Activated effector memory CD4-positive, alpha-beta T cell treated with Interleukin-2 at 50 U/mL for 16 hours (primary cell): ENCODE results near the gene TSHZ2.
"Not testable (repeated sequence)": the region's sequence is repeated elsewhere in the genome, so short reads cannot be mapped to it uniquely, and the experiment has no call there.

Source experiments
- DNase-seq: peaks from one replicate; pipeline ENCODE4 v3.0.0-alpha.2; 2020

The TSHZ2 gene

DNA sequence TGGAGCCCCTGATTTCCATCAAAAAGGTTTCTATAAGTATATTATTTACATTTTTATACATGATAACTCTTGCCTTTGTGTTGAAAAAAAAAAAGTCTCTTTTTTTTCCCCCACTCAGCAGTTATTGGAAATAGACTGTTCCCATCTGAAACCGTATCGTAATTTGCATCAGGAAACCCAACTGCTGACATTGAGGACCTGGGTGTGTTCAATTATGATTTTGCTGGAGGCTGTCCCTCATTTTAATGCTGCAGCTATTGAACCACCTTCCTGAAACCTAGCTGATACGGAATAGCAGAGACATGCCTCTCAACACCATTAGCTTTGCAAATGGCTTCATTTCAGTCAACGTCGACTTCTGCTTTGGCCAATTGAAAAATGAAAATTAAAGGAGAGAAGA is 522.6 kb downstream of the TSHZ2 start:
- DNase-seq = no peak

DNA sequence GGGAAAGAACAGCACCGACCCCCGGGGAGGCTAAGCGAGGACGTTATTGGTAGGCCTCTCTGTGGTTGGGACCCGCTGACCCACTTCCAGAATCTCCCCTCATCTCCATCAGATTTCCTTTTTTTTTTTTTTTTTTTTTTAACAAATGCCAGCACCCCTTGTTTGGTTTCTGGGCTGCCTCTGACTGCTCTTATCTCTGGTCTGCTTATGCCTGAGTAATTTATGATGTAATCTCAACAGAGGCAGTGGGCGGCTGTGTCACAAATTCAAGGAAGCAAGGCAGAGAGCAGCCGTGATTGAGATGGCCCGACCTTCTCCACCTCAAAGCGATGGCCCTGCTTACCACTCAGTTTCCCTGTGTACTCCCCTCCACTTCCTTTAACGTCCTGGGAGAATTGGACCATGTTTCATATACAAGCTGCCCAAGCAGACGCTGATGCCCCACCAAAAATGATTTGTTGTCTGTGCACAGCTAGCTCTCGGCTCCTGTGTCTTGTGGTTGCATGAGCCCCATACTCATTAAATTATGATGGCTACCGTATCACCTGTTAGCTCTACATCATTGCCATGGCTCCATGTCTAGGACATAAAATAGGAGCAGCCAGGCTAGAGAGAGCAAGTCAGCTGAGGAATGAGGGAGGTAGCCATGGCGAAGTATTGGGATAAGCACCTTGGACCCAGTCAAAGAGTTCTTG is 523.4 kb downstream of the TSHZ2 start:
- DNase-seq = no peak

DNA sequence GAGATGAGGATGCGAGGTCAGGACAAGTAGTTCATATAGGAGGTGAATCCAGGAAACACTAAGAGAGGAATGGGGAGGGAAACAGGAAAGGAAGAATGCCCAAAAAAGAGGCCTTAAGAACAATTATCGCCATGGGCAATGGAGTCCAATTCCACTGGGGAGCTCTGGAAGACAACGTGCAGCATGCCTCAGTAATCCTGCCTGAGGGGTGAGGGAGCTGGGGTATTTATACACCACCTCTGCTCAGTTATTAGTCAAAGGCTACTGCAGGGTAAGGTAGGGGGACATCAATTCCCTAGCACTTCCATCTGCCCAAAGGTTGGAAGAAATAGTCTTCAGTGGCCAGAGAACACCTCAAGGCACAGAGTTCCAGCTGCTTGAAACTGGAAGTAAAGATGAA is 525.1 kb downstream of the TSHZ2 start:
- DNase-seq = no peak

DNA sequence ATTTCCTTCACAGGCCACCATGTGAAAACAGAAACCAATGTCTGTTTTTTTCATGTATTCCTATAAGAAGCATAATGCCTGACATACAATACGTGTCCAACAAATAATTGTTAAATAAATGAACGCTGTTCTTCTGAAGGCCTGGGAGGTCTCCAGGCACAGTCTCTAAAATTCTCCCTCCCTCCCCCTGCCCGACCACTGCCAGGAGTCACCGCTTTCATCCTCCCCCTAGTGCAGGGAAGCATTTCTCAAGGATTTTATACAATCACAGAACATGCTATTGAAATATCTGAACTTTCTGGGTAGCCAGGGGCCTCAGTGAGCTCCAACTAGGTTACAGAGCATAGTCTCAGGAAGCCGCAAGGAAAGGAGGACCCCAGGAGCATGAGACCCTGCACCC is 526.2 kb downstream of the TSHZ2 start:
- DNase-seq = no peak

DNA sequence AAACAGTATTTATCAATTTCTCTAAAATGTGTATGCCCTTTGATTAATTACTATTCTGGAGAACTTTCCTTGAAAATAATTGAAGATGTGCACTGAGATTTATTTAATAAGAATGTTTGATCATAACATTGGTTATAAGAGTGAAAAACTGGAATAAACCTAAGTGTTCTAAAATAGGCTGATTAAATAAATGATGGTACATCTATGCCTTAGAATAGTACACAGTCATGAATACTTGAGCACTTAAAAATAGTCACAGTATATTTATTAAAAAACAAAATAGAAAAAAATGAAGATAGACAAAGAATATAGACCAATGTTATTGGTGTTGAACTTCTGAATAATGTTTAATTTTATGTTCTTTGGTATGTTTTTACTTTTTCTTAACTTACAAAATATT is 528.5 kb downstream of the TSHZ2 start:
- DNase-seq = no peak

DNA sequence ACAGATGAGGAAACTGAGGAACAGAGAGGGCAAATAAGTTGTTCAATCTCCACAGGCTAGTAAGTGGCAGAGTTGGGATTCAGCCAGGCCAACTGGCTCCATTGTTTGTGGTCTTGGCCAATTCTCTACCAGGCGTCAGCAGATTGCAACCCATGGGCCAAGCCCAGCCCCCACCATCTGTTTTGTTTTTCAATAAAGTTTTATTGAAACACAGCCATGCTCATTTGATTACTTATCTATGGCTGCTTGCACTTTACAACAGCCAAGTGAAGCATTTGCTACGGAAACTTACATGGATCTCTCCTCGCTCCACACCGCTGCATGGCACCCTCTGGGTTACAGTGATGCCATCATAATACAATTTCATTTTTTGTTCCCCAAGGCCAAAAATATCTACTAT is 530.7 kb downstream of the TSHZ2 start:
- DNase-seq = no peak

DNA sequence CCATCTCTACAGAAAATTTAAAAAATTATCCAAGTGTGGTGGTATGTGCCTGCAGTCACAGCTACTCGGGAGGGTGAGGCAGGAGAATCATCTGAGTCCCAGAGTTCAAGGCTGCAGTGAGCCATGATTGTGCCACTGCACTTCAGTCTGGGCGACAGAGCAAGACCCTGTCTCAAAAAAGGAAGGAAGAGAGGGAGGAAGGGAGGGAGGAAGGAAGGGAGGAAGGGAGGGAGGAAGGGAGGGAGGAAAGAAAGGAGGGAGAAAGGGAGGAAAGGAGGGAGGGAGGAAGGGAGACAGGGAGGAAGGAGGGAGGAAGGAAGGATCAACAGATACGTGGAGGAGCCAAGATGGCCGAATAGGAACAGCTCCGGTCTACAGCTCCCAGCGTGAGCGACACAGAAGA is 531.4 kb downstream of the TSHZ2 start:
- no peak for DNase-seq

DNA sequence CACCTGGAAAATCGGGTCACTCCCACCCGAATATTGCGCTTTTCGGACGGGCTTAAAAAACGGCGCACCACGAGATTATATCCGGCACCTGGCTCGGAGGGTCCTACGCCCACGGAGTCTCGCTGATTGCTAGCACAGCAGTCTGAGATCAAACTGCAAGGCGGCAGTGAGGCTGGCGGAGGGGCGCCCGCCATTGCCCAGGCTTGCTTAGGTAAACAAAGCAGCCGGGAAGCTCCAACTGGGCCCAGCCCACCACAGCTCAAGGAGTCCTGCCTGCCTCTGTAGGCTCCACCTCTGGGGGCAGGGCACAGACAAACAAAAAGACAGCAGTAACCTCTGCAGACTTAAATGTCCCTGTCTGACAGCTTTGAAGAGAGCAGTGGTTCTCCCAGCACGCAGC is 531.9 kb downstream of the TSHZ2 start:
- not testable (repeated sequence) for DNase-seq

DNA sequence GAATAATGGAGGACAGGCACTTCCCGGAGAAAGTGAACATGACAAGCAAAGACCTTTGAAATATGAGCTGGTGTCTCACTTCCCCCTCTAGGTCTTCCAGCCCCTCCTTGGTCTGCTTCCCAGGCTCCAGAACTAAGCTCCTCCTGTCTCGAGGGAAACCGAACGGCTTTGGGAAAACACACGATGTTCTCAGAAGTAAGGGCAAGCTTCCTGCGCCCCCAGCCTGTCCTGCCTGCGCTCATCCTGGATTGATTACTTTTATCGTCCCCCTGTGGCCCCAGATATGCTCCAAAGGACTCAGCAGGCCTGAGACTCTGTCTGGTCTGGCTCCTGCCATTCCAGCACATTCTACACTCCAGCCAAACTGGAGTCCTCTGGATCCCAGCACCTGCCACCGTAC is 538.1 kb downstream of the TSHZ2 start:
- no peak for DNase-seq

DNA sequence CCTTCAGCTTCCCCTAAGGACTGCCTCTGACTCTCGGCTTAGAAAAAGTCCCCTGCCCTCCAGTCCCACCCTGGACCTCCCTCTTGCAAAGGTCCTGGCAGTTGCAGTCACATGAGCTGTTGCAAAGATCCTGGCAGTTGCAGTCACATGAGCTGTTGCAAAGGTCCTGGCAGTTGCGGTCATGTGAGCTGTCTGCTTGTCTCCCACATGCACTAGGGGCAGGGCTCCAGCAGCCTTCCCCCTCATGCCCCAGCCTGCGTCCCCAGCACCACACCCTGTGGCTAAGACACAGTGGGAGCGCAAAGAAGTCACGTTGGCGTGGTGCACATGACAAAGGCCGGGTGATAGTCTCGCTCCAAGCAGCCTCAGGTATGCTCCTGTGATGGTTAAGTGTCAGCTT is 538.5 kb downstream of the TSHZ2 start:
- no peak for DNase-seq

DNA sequence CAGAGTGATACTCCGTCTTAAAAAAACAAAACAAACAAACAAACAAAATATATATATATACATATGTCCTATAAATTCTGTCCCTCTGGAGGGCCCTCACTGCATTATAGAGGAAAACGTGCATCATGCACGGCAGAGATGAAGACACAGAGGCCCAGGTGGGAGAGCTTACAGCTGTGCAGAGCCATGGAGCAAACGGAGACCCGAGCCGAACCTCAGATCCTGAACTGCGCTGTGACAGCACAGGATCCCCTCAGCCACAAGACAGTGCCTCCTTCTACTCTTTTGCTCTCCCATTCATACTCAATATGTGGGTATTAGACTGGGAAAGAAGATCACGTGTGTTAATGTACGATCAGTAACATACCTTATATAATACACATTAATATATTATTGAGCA is 539.9 kb downstream of the TSHZ2 start:
- no peak for DNase-seq

DNA sequence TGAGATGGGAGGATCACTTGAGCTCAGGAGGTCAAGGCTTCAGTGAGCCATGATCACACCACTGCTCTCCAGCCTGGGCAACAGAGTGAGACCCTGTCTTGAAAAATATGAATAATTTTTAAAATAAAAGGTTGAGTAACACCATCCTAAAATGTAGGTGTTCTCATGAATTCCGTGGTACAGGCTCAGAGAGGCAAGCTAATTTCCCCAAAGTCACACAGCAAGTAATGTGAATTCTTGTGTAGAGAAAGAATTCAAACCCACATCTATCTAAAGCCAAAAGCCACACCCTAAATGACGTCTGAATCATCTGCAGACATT is 541.0 kb downstream of the TSHZ2 start:
- no peak for DNase-seq

DNA sequence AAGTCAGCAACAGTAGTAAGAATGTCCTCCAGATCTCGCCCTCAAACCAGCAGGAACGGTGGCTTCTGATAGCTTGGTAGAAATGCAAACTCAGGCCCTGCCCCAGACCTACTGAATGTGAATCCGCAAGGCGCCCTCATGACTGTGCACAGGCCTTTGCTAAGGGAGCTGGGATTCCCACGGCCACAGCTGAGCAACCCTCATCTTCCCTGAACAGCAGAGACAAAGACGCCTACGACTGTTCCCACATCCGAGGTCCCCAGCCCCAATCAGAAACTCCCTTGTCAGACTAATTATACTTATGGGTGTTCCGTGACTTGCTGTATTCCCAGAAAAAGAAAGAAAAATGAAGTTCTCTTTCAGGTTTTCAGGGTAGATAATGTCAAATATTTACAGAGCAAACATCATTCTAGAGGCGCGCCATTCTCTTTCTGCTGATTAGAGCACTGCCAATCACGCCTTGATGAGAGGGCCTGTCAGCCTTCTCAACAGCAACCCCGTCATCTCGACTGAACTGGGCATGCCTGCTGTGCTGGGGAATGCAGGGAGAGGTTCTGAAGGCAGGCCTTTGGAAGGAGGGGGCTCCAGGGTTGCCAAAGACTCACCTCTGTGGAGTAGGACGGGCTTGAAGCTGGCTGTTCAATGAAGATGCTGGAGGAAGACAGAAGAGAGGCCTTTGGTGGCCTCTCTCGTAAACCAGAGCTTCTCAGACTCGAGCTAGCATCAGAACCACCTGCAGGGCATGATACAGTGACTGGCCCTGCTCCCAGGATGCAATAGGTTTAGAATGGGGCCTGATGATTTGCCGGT is 541.5 kb downstream of the TSHZ2 start:
- no peak for DNase-seq

DNA sequence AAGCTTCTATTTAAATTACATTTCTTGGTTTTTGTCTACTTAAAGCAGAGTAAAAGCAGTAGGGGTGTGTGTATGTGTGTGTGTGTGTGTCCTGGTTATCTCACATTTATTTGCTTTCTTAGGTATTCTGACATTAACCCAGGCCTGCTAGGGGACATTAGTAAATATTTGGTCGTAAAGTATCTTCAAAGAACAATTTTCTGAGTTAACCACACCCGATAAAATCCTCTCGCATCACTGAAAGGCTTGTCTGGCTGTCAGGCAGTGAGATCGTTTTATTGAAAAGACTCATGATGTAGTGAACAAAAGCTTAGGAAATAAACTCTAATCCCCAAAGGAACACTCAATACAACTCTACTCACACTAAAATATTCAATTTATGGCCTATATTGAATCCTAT is 543.6 kb downstream of the TSHZ2 start:
- DNase-seq = no peak

DNA sequence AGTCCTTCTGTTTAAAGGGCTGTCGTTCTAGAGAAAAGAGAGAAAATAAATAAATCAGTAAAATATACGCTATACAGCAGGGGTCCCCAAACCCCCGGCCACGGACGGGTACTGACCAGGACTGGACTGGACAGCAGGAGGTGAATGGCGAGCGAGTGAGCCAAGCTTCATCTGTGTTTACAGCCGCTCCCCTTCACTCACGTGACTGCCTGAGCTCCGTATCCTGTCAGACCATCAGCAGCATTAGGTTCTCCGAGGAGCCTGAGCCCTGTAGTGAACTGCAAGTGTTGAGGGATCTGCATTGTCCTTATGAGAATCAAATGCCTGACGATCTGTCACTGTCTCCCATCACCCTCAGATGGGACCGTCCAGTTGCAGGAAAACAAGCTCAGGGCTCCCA is 545.0 kb downstream of the TSHZ2 start:
- DNase-seq = no peak

DNA sequence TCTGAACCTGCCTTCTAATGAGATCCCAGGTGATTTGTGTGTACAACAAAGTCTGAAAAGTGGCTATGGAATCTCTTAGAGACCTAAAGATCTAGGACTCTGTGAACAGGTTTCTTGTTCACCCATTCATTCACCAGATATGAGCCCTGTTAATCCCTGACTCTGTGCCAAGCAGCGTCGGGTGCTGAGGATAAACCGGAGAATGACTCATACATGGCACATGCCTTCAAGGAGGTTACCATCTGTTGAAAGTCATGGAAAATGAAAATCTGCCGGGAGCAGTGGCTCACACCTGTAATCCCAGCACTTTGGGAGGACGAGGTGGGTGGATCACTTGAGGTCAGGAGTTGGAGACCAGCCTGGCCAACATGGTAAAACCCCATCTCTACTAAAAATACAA is 549.3 kb downstream of the TSHZ2 start:
- not testable (repeated sequence) for DNase-seq

DNA sequence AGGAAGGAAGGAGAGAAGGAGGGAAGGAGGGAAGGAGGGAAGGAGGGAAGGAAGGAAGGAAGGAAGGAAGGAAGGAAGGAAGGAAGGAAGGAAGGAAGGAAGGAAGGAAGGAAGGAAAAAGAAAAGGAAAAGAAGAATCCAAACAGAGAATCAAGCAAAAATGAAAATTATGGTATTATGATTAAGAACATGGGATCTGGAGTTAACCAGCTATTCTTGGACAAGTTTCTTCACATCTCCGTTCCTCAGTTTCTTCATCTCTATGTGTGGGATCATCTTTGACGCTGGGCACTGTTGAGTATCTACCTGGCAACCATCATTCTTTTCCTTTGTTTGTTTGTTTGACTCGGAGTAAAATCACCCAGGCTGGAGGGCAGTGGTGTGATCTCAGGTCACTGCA is 549.9 kb downstream of the TSHZ2 start:
- DNase-seq = no peak

DNA sequence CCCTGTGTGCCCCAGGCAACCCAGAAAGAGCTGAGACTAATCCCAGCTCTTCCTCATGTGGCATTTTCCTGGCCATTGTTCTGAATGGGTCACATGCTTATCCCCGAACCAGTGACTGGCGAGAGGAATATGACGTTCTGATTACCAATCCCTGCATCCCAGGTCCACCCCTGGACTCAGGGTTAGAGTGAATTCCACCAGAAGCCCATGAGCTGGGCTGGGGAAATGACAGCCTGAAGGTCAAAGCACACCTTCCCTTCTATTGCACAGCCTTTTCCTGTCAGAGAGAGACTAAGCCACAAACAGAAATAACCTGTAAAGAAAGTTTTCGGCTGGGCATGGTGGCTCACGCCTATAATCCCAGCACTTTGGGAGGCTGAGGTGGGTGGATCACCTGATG is 550.5 kb downstream of the TSHZ2 start:
- DNase-seq = no peak

DNA sequence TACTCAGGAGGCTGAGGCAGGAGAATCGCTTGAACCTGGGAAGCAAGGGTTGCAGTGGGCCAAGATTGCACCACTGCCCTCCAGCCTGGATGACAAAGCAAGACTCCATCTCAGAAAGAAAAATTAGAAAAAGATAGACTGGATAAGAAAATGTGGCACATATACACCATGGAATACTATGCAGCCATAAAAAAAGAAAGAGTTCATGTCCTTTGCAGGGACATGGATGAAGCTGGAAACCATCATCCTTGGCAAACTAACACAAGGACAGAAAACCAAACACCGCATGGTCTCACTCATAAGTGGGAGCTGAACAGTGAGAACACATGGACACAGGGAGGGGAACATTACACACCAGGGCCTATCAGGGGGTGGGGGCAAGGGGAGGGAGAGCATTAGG is 551.5 kb downstream of the TSHZ2 start:
- not testable (repeated sequence) for DNase-seq

DNA sequence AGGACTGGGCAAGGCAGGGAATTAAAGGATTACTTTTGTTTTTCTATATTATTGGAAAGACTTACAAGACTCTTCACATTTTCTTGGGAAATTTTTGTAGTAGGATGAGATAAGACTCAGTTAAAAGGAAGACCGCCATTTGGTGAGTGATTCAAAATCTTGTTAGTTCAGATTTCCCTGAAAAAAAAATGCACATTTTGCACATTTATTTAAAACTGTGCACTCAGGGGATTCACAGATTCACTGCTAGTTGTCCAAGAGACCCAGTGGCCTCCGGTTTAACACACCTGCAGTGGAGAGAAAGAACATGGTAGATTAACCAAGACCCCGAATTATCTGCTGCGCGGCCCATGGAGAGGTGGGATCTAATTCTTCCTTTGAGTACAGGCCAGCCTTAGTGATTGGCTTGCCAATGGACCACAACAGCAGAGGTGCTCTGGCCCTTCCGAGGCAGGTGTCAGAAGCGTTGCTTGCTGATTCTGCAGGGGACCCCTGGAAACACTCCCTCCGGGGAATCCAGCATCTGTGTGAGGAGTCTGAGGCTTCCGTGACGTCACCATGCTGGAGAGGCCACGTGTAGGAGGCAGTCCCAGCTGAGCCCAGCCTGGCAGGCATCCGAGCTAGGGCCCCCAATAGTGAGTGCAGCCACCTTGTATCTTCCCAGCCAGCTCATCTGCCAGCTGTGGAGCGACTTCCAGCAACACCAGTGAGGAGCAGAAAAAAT is 552.6 kb downstream of the TSHZ2 start:
- DNase-seq = no peak

DNA sequence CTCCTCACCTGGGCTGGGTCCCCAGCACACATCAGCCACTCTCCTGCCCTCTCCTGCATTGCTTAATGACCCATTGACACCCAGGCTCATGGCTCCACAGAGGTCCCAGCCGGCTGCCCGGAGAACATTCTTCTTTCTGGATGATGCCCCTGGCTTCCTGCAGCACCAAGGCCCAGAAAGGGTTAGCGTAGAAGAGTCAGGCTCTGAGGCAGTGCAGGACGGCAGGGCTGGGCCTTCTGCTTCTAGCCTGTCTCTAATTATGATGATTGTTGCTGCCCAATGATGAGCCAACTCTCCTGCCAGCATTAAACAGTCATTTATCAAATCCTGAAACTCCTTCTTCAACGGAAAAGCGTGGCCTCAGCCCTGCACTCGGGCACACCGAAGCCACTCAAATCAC is 555.0 kb downstream of the TSHZ2 start:
- DNase-seq = no peak

DNA sequence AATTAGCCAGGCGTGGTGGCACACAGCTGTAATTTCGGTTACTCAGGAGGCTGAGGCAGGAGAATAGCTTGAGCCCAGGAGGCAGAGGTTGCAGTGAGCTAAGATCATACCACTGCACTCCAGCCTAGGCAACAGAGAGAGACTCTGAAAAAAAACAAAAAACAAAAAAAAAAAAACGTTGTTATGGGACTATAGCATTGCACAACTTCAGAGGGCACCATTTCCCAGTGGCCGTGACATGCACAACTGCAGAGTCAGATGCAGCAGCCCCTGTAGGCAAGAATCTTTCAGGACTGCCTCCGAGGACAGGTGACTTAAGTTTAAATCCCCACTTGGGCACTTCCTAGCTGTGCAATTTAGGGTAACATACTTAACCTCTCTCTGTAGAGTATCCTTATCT is 557.5 kb downstream of the TSHZ2 start:
- DNase-seq = no peak

DNA sequence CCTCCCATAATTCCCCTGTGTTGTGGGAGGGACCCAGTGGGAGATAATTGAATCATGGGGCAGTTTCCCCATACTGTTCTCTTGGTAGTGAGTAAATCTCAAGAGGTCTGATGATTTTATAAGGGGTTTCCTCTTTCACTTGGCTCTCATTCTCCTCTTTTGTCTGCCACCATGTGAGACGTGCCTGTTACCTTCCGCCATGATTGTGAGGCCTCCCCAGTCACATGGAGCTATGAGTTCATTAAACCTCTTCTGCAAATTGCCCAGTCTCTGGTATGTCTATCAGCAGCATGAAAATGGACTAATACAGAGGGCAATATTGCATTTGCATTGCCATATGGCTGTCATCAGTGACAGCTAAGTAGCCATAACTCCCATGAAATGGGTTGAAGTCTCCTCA is 558.3 kb downstream of the TSHZ2 start:
- DNase-seq = no peak

DNA sequence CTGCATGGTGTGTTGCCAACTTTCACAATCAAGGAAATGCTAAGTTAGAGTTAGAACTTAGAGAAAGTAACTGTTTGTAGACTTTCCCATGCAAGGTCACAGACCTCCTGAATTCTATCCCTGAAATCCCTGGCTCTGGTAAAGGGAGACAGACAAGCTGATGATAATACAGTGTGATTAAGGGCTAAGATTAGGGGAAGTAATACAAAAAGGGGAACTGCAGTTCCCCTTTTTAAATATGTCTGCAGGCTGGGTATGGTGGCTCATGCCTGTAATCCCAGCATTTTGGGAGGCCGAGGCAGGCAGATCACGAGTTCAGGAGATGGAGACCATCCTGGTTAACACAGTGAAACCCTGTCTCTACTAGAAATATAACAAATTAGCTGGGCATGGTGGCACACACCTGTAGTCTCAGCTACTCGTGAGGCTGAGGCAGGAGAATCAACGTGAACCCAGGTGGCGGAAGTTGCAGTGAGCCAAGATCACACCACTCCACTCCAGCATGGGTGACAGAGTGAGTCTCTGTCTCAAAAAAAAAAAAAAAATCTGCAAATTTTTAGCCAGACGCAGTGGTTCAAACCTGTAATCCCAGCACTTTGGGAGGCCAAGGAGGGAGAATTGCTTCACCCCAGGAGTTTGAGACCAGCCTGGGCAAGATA is 560.6 kb downstream of the TSHZ2 start:
- DNase-seq = not testable (repeated sequence)
